Thyroid gland (tissue), 4 donors: ENCODE measurements around the gene ZNF407.

Source experiments
- POLR2A ChIP-seq, 2 donors: fragments of 450-650 bp; IDR thresholded peaks; one replicate each; pipeline ENCODE4 v1.6.1; 2017; ENCODE audit warnings: antibody characterized with exemption in 2 of 2, mild to moderate bottlenecking in 2 of 2, moderate library complexity in 1 of 2
- TF ChIP-seq, protein P1 (sequence below), 6 experiments: fragments of 200-600 bp in 3 of 6; fragments of 450-650 bp in 3 of 6; sonication (generic) in 3 of 6; IDR thresholded peaks; one replicate each; pipeline ENCODE4 v1.5.1; 2016 to 2019; ENCODE audit warnings: antibody characterized with exemption in 6 of 6, mild to moderate bottlenecking in 2 of 6, inconsistent platforms in 1 of 6, moderate library complexity in 1 of 6

- TF ChIP-seq, protein P1, sequence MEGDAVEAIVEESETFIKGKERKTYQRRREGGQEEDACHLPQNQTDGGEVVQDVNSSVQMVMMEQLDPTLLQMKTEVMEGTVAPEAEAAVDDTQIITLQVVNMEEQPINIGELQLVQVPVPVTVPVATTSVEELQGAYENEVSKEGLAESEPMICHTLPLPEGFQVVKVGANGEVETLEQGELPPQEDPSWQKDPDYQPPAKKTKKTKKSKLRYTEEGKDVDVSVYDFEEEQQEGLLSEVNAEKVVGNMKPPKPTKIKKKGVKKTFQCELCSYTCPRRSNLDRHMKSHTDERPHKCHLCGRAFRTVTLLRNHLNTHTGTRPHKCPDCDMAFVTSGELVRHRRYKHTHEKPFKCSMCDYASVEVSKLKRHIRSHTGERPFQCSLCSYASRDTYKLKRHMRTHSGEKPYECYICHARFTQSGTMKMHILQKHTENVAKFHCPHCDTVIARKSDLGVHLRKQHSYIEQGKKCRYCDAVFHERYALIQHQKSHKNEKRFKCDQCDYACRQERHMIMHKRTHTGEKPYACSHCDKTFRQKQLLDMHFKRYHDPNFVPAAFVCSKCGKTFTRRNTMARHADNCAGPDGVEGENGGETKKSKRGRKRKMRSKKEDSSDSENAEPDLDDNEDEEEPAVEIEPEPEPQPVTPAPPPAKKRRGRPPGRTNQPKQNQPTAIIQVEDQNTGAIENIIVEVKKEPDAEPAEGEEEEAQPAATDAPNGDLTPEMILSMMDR (IDR thresholded peaks at IDR 0.05): no peak
- TF ChIP-seq POLR2A (IDR thresholded peaks at IDR 0.05): no peak
Measured at GRCh38 chr18:74959216-74959615, 361.5 kb downstream of the ZNF407 start.
